Inflammatory macrophage treated with lipopolysaccharide for 1 hour (primary cell): Measurements from ENCODE around the gene SYT12.

Experiments
- DNase-seq, 2 donors: peaks; one replicate each; pipeline ENCODE4 v3.0.0-alpha.2; 2020 to 2022

The SYT12 gene

GRCh38 chr11:67029146-67029545, 6.2 kb downstream of the SYT12 start:
- no peak for DNase-seq

- no peak for DNase-seq
Observed at GRCh38 chr11:67030976-67031375, 8.0 kb downstream of the SYT12 start.

GRCh38 chr11:67031791-67032561, 9.0 kb downstream of the SYT12 start:
- no peak for DNase-seq

GRCh38 chr11:67032830-67033551, 10.1 kb downstream of the SYT12 start:
- DNase-seq, result peak; percentile 27 to 72

GRCh38 chr11:67033661-67034166, 10.8 kb downstream of the SYT12 start:
- DNase-seq, result peak; percentile 21 to 28

GRCh38 chr11:67034350-67034749, 11.4 kb downstream of the SYT12 start:
- DNase-seq, result no peak

GRCh38 chr11:67040147-67040546, 17.2 kb downstream of the SYT12 start:
- no peak for DNase-seq

GRCh38 chr11:67041602-67042001, 18.7 kb downstream of the SYT12 start:
- DNase-seq, result no peak

- no peak for DNase-seq
Observed at GRCh38 chr11:67043572-67044349, 20.8 kb downstream of the SYT12 start.

GRCh38 chr11:67044496-67044895, 21.6 kb downstream of the SYT12 start:
- no peak for DNase-seq

- DNase-seq, result no peak
Observed at GRCh38 chr11:67045314-67045713, 22.4 kb downstream of the SYT12 start.

- no peak for DNase-seq
Observed at GRCh38 chr11:67048515-67049130, 25.7 kb downstream of the SYT12 start.

- DNase-seq, result no peak
Observed at GRCh38 chr11:67050139-67050538, 27.2 kb downstream of the SYT12 start.

- DNase-seq, result no peak
Observed at GRCh38 chr11:67051180-67051893, 28.4 kb downstream of the SYT12 start.

- no peak for DNase-seq
Observed at GRCh38 chr11:67051945-67052488, 29.1 kb downstream of the SYT12 start.

- DNase-seq, result no peak
Observed at GRCh38 chr11:67052891-67053290, 30.0 kb downstream of the SYT12 start.

GRCh38 chr11:67053896-67054329, 31.0 kb downstream of the SYT12 start:
- peak in 1 of 2 donors; percentile 52 for DNase-seq

GRCh38 chr11:67054346-67054835, 31.5 kb downstream of the SYT12 start:
- DNase-seq, result no peak

- peak in 1 of 2 donors; percentile 64 for DNase-seq
Observed at GRCh38 chr11:67054836-67055523, 32.0 kb downstream of the SYT12 start.

GRCh38 chr11:67055812-67056211, 32.9 kb downstream of the SYT12 start:
- no peak for DNase-seq
